Neural progenitor cell (in vitro differentiated cells): ENCODE data around the gene PTPRN2. TPM values are rescaled to one million over a fixed set of nuclear protein-coding genes. Genes with fewer than 3 reads are reported as not detected.

Experiments
- DNase-seq: peaks from one replicate; pipeline ENCODE4 v3.0.0-alpha.2; 2016; ENCODE audit warnings: low spot score
- H2AFZ ChIP-seq: fragments of 200-600 bp; sonication (generic); replicated peaks from 2 replicates; pipeline ENCODE4 v1.6.1; 2016; ENCODE audit warnings: antibody characterized with exemption
- H3F3A ChIP-seq: fragments of 200-600 bp; sonication (generic); 2 replicates; pipeline ENCODE4 v1.6.1; 2016; ENCODE audit warnings: antibody characterized with exemption, low read depth
- H3K27ac ChIP-seq: fragments of 200-600 bp; sonication (generic); 2 replicates; pipeline ENCODE4 v1.5.1; 2016; ENCODE audit warnings: mild to moderate bottlenecking
- H3K27me3 ChIP-seq: fragments of 200-600 bp; sonication (generic); 2 replicates; pipeline ENCODE4 v1.6.1; 2016; ENCODE audit warnings: mild to moderate bottlenecking, moderate library complexity
- H3K36me3 ChIP-seq: fragments of 200-600 bp; sonication (generic); 2 replicates; pipeline ENCODE4 v1.5.1; 2016
- H3K4me1 ChIP-seq: fragments of 200-600 bp; sonication (generic); 2 replicates; pipeline ENCODE4 v1.6.1; 2016; ENCODE audit warnings: mixed run types
- H3K4me2 ChIP-seq: fragments of 200-600 bp; sonication (generic); 2 replicates; pipeline ENCODE4 v1.6.1; 2016
- H3K4me3 ChIP-seq: fragments of 200-600 bp; sonication (generic); 2 replicates; pipeline ENCODE4 v1.5.1; 2016
- H3K79me2 ChIP-seq: fragments of 200-600 bp; sonication (generic); 2 replicates; pipeline ENCODE4 v1.6.1; 2016; ENCODE audit warnings: low read depth
- H3K9ac ChIP-seq: fragments of 200-600 bp; sonication (generic); 2 replicates; pipeline ENCODE4 v1.6.1; 2016
- H3K9me3 ChIP-seq: fragments of 200-600 bp; sonication (generic); 2 replicates; pipeline ENCODE4 v1.5.1; 2016; ENCODE audit warnings: low read depth
- H4K20me1 ChIP-seq: fragments of 200-600 bp; sonication (generic); 2 replicates; pipeline ENCODE4 v1.6.1; 2016; ENCODE audit warnings: low read depth
- H3K27ac Mint-ChIP-seq: 3 replicates; pipeline ENCODE4 v1.8.0; 2021; ENCODE audit warnings: mixed read lengths
- H3K27me3 Mint-ChIP-seq: 2 replicates; pipeline ENCODE4 v1.8.0; 2022; ENCODE audit warnings: low read depth, mild to moderate bottlenecking, inconsistent platforms, moderate library complexity, mixed read lengths; ENCODE audit not compliant: insufficient read depth
- H3K36me3 Mint-ChIP-seq: 3 replicates; pipeline ENCODE4 v1.8.0; 2021; ENCODE audit warnings: mixed read lengths
- H3K4me1 Mint-ChIP-seq: 3 replicates; pipeline ENCODE4 v1.8.0; 2021; ENCODE audit warnings: mixed read lengths
- H3K4me3 Mint-ChIP-seq: 3 replicates; pipeline ENCODE4 v1.8.0; 2021; ENCODE audit warnings: mild to moderate bottlenecking, moderate library complexity, mixed read lengths
- H3K9me3 Mint-ChIP-seq: 3 replicates; pipeline ENCODE4 v1.8.0; 2020; ENCODE audit warnings: mixed read lengths
- EZH2 ChIP-seq: fragments of 200-600 bp; sonication (generic); IDR thresholded peaks from 2 replicates; pipeline ENCODE4 v1.6.1; 2017; ENCODE audit warnings: antibody characterized with exemption, mild to moderate bottlenecking, moderate library complexity
- EZH2phosphoT487 ChIP-seq: fragments of 200-600 bp; sonication (generic); IDR thresholded peaks from 2 replicates; pipeline ENCODE4 v1.6.1; 2017; ENCODE audit warnings: antibody characterized with exemption
- total RNA-seq: library from RNA; depleted of rRNA; stranded (reverse); fragments of >200 nt; gene quantifications from 2 replicates; pipeline ENCODE4 v1.2.3, GENCODE V29; 2015; ENCODE audit warnings: low replicate concordance
- TF ChIP-seq, protein P1 (sequence below): fragments of 200-600 bp; sonication (generic); IDR thresholded peaks from 2 replicates; pipeline ENCODE4 v1.5.1; 2017; ENCODE audit warnings: antibody characterized with exemption, mild to moderate bottlenecking

Gene PTPRN2
- total RNA-seq, 1 donor from 2014 or later = 3.0 TPM

DNA sequence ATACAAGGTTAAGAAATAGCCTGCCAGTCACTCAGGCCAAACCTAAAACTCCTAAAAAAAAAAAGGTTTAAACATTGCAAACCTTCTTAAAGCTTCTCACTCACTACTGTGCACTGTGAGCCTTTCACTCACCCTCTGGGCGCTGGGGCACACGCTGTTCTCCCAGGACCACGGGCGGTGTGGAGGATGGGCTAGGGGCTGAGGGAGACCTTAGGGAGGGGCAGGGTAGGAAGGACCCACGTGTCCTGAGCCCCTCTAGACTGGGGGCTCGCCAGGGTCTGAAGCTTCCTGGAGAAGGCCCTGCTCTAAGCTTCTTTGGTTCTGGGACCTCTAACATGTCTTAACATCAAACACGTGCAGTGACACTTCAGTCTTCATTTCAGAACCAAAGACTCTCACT lies 681.0 kb downstream of the PTPRN2 start:
- no peaks in the 10 kb centered on the region for H3K9me3 ChIP-seq
- Mint-ChIP-seq H3K27ac (no peak overlapping the region), H3K27me3 (peaks cover 7% of the 10 kb centered on the region), H3K4me3 (no peak overlapping the region), H3K36me3 (no peaks in the 10 kb centered on the region), H3K9me3 (peaks cover 6% of the 10 kb centered on the region), H3K4me1 (peaks cover 18% of the 10 kb centered on the region)
- TF ChIP-seq, protein P1, sequence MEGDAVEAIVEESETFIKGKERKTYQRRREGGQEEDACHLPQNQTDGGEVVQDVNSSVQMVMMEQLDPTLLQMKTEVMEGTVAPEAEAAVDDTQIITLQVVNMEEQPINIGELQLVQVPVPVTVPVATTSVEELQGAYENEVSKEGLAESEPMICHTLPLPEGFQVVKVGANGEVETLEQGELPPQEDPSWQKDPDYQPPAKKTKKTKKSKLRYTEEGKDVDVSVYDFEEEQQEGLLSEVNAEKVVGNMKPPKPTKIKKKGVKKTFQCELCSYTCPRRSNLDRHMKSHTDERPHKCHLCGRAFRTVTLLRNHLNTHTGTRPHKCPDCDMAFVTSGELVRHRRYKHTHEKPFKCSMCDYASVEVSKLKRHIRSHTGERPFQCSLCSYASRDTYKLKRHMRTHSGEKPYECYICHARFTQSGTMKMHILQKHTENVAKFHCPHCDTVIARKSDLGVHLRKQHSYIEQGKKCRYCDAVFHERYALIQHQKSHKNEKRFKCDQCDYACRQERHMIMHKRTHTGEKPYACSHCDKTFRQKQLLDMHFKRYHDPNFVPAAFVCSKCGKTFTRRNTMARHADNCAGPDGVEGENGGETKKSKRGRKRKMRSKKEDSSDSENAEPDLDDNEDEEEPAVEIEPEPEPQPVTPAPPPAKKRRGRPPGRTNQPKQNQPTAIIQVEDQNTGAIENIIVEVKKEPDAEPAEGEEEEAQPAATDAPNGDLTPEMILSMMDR = no peak
- TF ChIP-seq EZH2 (no peak), EZH2phosphoT487 (no peak)
- H3K4me3 ChIP-seq = no peak overlapping the region
- peak overlapping the region; percentile 98 for H2AFZ ChIP-seq
- H3K9ac ChIP-seq = no peak overlapping the region
- no peaks in the 10 kb centered on the region for H3K27me3 ChIP-seq
- no peaks in the 10 kb centered on the region for H4K20me1 ChIP-seq
- no peaks in the 10 kb centered on the region for H3K79me2 ChIP-seq
- H3F3A ChIP-seq = peaks cover 4% of the 10 kb centered on the region
- no peak overlapping the region for H3K4me2 ChIP-seq
- H3K36me3 ChIP-seq = no peaks in the 10 kb centered on the region
- no peak overlapping the region for H3K27ac ChIP-seq
- H3K4me1 ChIP-seq = peaks cover 9% of the 10 kb centered on the region
- DNase-seq = no peak

- Histone ChIP-seq H2AFZ (peak overlapping the region; percentile 98), H3K27me3 (no peaks in the 10 kb centered on the region), H3K4me1 (peaks cover 9% of the 10 kb centered on the region), H3K36me3 (no peaks in the 10 kb centered on the region), H3F3A (peaks cover 4% of the 10 kb centered on the region), H3K4me3 (no peak overlapping the region), H3K9ac (no peak overlapping the region), H3K27ac (no peak overlapping the region), H3K4me2 (peak overlapping the region; percentile 47), H3K9me3 (no peaks in the 10 kb centered on the region), H3K79me2 (no peaks in the 10 kb centered on the region), H4K20me1 (no peaks in the 10 kb centered on the region)
- H3K36me3 Mint-ChIP-seq = no peaks in the 10 kb centered on the region
- H3K4me3 Mint-ChIP-seq = no peak overlapping the region
- no peak overlapping the region for H3K27ac Mint-ChIP-seq
- H3K27me3 Mint-ChIP-seq = peaks cover 7% of the 10 kb centered on the region
- H3K9me3 Mint-ChIP-seq = peaks cover 4% of the 10 kb centered on the region
- TF ChIP-seq, protein P1 = no peak
- TF ChIP-seq EZH2 = no peak
- no peak for TF ChIP-seq EZH2phosphoT487
- peaks cover 18% of the 10 kb centered on the region for H3K4me1 Mint-ChIP-seq
- peak; percentile 18 for DNase-seq
Measured at GRCh38 chr7:157905651-157906461, 681.8 kb downstream of the PTPRN2 start.

GRCh38 chr7:157904866-157905570 lies 682.6 kb downstream of the PTPRN2 start:
- no peaks in the 10 kb centered on the region for H3K36me3 Mint-ChIP-seq
- H3K79me2 ChIP-seq = no peaks in the 10 kb centered on the region
- no peaks in the 10 kb centered on the region for H3K9me3 ChIP-seq
- H3K27me3 ChIP-seq = no peaks in the 10 kb centered on the region
- peak overlapping the region; percentile 24 for H3K4me3 Mint-ChIP-seq
- H2AFZ ChIP-seq = no peak overlapping the region
- no peaks in the 10 kb centered on the region for H4K20me1 ChIP-seq
- H3K4me1 ChIP-seq = peaks cover 9% of the 10 kb centered on the region
- H3F3A ChIP-seq = peaks cover 4% of the 10 kb centered on the region
- no peak for DNase-seq
- peak overlapping the region; percentile 81 for H3K27ac Mint-ChIP-seq
- H3K4me1 Mint-ChIP-seq = peaks cover 18% of the 10 kb centered on the region
- no peaks in the 10 kb centered on the region for H3K36me3 ChIP-seq
- TF ChIP-seq, protein P1 = no peak
- TF ChIP-seq EZH2 = no peak
- no peak for TF ChIP-seq EZH2phosphoT487
- no peak overlapping the region for H3K4me2 ChIP-seq
- no peaks in the 10 kb centered on the region for H3K9me3 Mint-ChIP-seq
- H3K4me3 ChIP-seq = no peak overlapping the region
- no peak overlapping the region for H3K9ac ChIP-seq
- H3K27ac ChIP-seq = no peak overlapping the region
- H3K27me3 Mint-ChIP-seq = peaks cover 5% of the 10 kb centered on the region
